H1 (cell line): Measurements from ENCODE around the gene MACIR. TPM values are rescaled to one million over a fixed set of nuclear protein-coding genes. Genes with fewer than 3 reads are reported as not detected.

Experiments used
- CTCF ChIA-PET: fragments of 300-600 bp; sonication (Branson Sonifier 250); formaldehyde crosslinking; loops from one replicate; lab custom pipeline; 2021; ENCODE audit not compliant: partially characterized antibody; lab: Charles Lee
- POLR2A ChIA-PET: fragments of 300-600 bp; sonication (Branson Sonifier 250); formaldehyde crosslinking; loops from one replicate; lab custom pipeline; 2021; ENCODE audit warnings: inconsistent platforms; ENCODE audit not compliant: partially characterized antibody; lab: Charles Lee
- DNase-seq, 2 experiments: peaks; one replicate each; pipeline versions ENCODE4 v3.0.0 to v3.0.0-alpha.2; 2010 to 2022; ENCODE audit warnings: low spot score in 2 of 2, low read depth in 1 of 2, mixed read lengths in 1 of 2
- FAIRE-seq: peaks from 2 replicates; lab custom pipeline; 2011; peaks lifted over from hg19 to GRCh38; lab: Jason Lieb, UNC
- H2AFZ ChIP-seq: 2 replicates; pipeline ENCODE4 v1.8.1; 2012; ENCODE audit warnings: low read length, inconsistent platforms
- H2AK5ac ChIP-seq: 2 replicates; pipeline ENCODE4 v1.6.1; 2013; ENCODE audit warnings: low read depth, low read length
- H2BK120ac ChIP-seq: replicated peaks from 2 replicates; pipeline ENCODE3; 2013; ENCODE audit warnings: low read depth, low read length, inconsistent platforms
- H2BK12ac ChIP-seq: 2 replicates; pipeline ENCODE4 v1.6.1; 2013; ENCODE audit warnings: low read depth, low read length
- H2BK15ac ChIP-seq: 2 replicates; pipeline ENCODE4 v1.6.1; 2013; ENCODE audit warnings: low read length
- H2BK20ac ChIP-seq: 2 replicates; pipeline ENCODE4 v1.6.1; 2013; ENCODE audit warnings: low read length
- H2BK5ac ChIP-seq: 2 replicates; pipeline ENCODE4 v1.6.1; 2013; ENCODE audit warnings: low read depth, low read length
- H3K14ac ChIP-seq: 2 replicates; pipeline ENCODE4 v1.6.1; 2013; ENCODE audit warnings: inconsistent platforms; ENCODE audit not compliant: insufficient read length
- H3K18ac ChIP-seq: 2 replicates; pipeline ENCODE4 v1.6.1; 2013; ENCODE audit warnings: low read length; ENCODE audit errors: extremely low read depth
- H3K23ac ChIP-seq: 2 replicates; pipeline ENCODE4 v1.6.1; 2013; ENCODE audit warnings: inconsistent platforms; ENCODE audit not compliant: insufficient read length
- H3K23me2 ChIP-seq: 2 replicates; pipeline ENCODE4 v1.6.1; 2013; ENCODE audit warnings: low read depth, low read length
- H3K27ac ChIP-seq: 2 replicates; pipeline ENCODE4 v1.6.1; 2011; ENCODE audit warnings: low read depth, low read length, inconsistent platforms
- H3K27me3 ChIP-seq, 4 experiments: replicated peaks in 1 of 4; 1 replicate in 1 of 4; 2 replicates in 3 of 4; pipeline versions ENCODE4 v1.6.1 to v1.8.1; 2011 to 2013; ENCODE audit warnings: low read length in 3 of 4, mild to moderate bottlenecking in 3 of 4, inconsistent platforms in 2 of 4, mixed read lengths in 2 of 4, moderate library complexity in 1 of 4; ENCODE audit not compliant: control insufficient read depth in 3 of 4, insufficient read depth in 3 of 4; ENCODE audit errors: extremely low read depth in 1 of 4
- H3K36me3 ChIP-seq, 4 experiments: 2 replicates each; pipeline versions ENCODE4 v1.6.1 to v1.8.1; 2011 to 2013; ENCODE audit warnings: mild to moderate bottlenecking in 4 of 4, low read length in 3 of 4, moderate library complexity in 2 of 4, control low read depth in 1 of 4, inconsistent platforms in 1 of 4; ENCODE audit not compliant: insufficient read depth in 4 of 4, control insufficient read depth in 2 of 4
- H3K4ac ChIP-seq: replicated peaks from 2 replicates; pipeline ENCODE3; 2013; ENCODE audit warnings: low read length, low read depth, mixed read lengths, inconsistent platforms; ENCODE audit not compliant: insufficient read length
- H3K4me1 ChIP-seq, 4 experiments: replicated peaks in 1 of 4; 1 replicate in 1 of 4; 2 replicates in 3 of 4; pipeline versions ENCODE4 v1.6.1 to v1.8.1; 2011 to 2013; ENCODE audit warnings: low read length in 3 of 4, inconsistent platforms in 2 of 4, mixed read lengths in 1 of 4; ENCODE audit not compliant: insufficient read depth in 4 of 4, control insufficient read depth in 3 of 4
- H3K4me2 ChIP-seq, 2 experiments: 2 replicates each; pipeline versions ENCODE4 v1.6.1 to v1.8.1; 2011 to 2013; ENCODE audit warnings: low read depth in 2 of 2, low read length in 2 of 2, control low read depth in 1 of 2, inconsistent platforms in 1 of 2, mild to moderate bottlenecking in 1 of 2; ENCODE audit not compliant: insufficient read depth in 1 of 2
- H3K4me3 ChIP-seq, 4 experiments: fragments of 200-600, 300-600 bp in 1 of 4; sonication (generic), shearing (Covaris generic), sonication (Bioruptor Twin) in 1 of 4; 2 replicates each; pipeline versions ENCODE4 v1.5.1 to v1.8.1; 2011 to 2016; ENCODE audit warnings: low read length in 4 of 4, low read depth in 3 of 4, control low read depth in 2 of 4, inconsistent platforms in 2 of 4, mild to moderate bottlenecking in 2 of 4, mixed read lengths in 1 of 4, moderate library complexity in 1 of 4; ENCODE audit not compliant: insufficient read depth in 2 of 4; ENCODE audit errors: extremely low read depth in 1 of 4
- H3K56ac ChIP-seq: replicated peaks from 2 replicates; pipeline ENCODE3; 2013; ENCODE audit warnings: low read depth, mild to moderate bottlenecking, mixed read lengths, low read length, inconsistent platforms; ENCODE audit not compliant: insufficient read length
- H3K79me1 ChIP-seq: 2 replicates; pipeline ENCODE4 v1.6.1; 2013; ENCODE audit warnings: low read depth, low read length, control low read depth
- H3K79me2 ChIP-seq, 2 experiments: 2 replicates each; pipeline versions ENCODE4 v1.6.1 to v1.8.1; 2012 to 2013; ENCODE audit warnings: low read length in 2 of 2, mild to moderate bottlenecking in 2 of 2, inconsistent platforms in 1 of 2; ENCODE audit not compliant: insufficient read depth in 2 of 2, control insufficient read depth in 1 of 2
- H3K9ac ChIP-seq, 4 experiments: replicated peaks in 1 of 4; 1 replicate in 1 of 4; 2 replicates in 3 of 4; pipeline versions ENCODE4 v1.6.1 to v1.8.1; 2011 to 2013; ENCODE audit warnings: low read depth in 3 of 4, low read length in 3 of 4, control low read depth in 2 of 4, mild to moderate bottlenecking in 2 of 4, moderate library complexity in 2 of 4, inconsistent platforms in 1 of 4; ENCODE audit errors: extremely low read depth in 1 of 4
- H3K9me3 ChIP-seq, 2 experiments: 2 replicates each; pipeline versions ENCODE4 v1.6.1 to v1.8.1; 2012 to 2013; ENCODE audit warnings: mild to moderate bottlenecking in 2 of 2, moderate library complexity in 2 of 2, control low read depth in 1 of 2, inconsistent platforms in 1 of 2, low read depth in 1 of 2, low read length in 1 of 2, mixed read lengths in 1 of 2; ENCODE audit not compliant: insufficient read depth in 2 of 2
- H4K20me1 ChIP-seq, 2 experiments: replicated peaks in 1 of 2; 2 replicates each; pipeline versions ENCODE3 to v1.8.1; 2011 to 2013; ENCODE audit warnings: inconsistent platforms in 2 of 2, low read length in 2 of 2, mild to moderate bottlenecking in 1 of 2; ENCODE audit not compliant: insufficient read depth in 2 of 2, control insufficient read depth in 1 of 2
- H4K5ac ChIP-seq: 2 replicates; pipeline ENCODE4 v1.6.1; 2013; ENCODE audit warnings: low read length, low read depth, mixed read lengths, inconsistent platforms; ENCODE audit not compliant: insufficient read length
- H4K8ac ChIP-seq: 2 replicates; pipeline ENCODE4 v1.8.0; 2013; ENCODE audit warnings: mild to moderate bottlenecking, moderate library complexity, low read length, inconsistent platforms; ENCODE audit not compliant: insufficient read depth; ENCODE audit errors: extremely low read depth
- H4K91ac ChIP-seq: replicated peaks from 2 replicates; pipeline ENCODE3; 2013; ENCODE audit warnings: low read length, mixed read lengths, inconsistent platforms; ENCODE audit not compliant: insufficient read length
- BACH1 ChIP-seq: IDR thresholded peaks from 2 replicates; pipeline ENCODE4 v1.6.1; 2012; ENCODE audit warnings: low read length, improper control_type of control experiment
- EZH2 ChIP-seq: fragments of 200-600 bp; sonication (generic); IDR thresholded peaks from 2 replicates; pipeline ENCODE4 v1.7.1; 2012; ENCODE audit warnings: low read depth, mild to moderate bottlenecking, moderate library complexity, low read length, inconsistent platforms; ENCODE audit not compliant: severe bottlenecking
- HDAC2 ChIP-seq, 2 experiments: fragments of 300-600 bp in 1 of 2; sonication (generic) in 1 of 2; IDR thresholded peaks; 2 replicates each; pipeline ENCODE4 v1.6.1; 2011 to 2012; ENCODE audit warnings: low read depth in 2 of 2, low read length in 2 of 2, mild to moderate bottlenecking in 2 of 2, moderate library complexity in 2 of 2, borderline replicate concordance in 1 of 2, inconsistent platforms in 1 of 2
- KDM1A ChIP-seq: fragments of 200-600, 300-600 bp; sonication (generic); IDR thresholded peaks from 2 replicates; pipeline ENCODE4 v1.7.1; 2016; ENCODE audit warnings: mild to moderate bottlenecking, low read length, borderline replicate concordance
- KDM4A ChIP-seq: IDR thresholded peaks from one replicate; pipeline ENCODE4 v1.7.1; 2012; ENCODE audit warnings: low read depth, mild to moderate bottlenecking, moderate library complexity, low read length, inconsistent platforms; ENCODE audit not compliant: severe bottlenecking
- NANOG ChIP-seq: IDR thresholded peaks from 2 replicates; pipeline ENCODE4 v1.6.1; 2011; ENCODE audit warnings: low read length, low read depth, mild to moderate bottlenecking, inconsistent platforms; ENCODE audit not compliant: insufficient read depth, poor library complexity, severe bottlenecking
- SAP30 ChIP-seq: fragments of 300-600 bp; sonication (generic); IDR thresholded peaks from 2 replicates; pipeline ENCODE4 v1.7.1; 2012; ENCODE audit warnings: low read length, moderate library complexity, mild to moderate bottlenecking, inconsistent platforms; ENCODE audit not compliant: insufficient read depth, insufficient replicate concordance
- TAF7 ChIP-seq: optimal IDR thresholded peaks from 2 replicates; pipeline ENCODE3; 2011; ENCODE audit warnings: low read depth, mild to moderate bottlenecking, inconsistent platforms, low read length, moderate library complexity, borderline replicate concordance
- TCF12 ChIP-seq: IDR thresholded peaks from 2 replicates; pipeline ENCODE4 v1.6.1; 2011; ENCODE audit warnings: low read depth, mild to moderate bottlenecking, low read length
- TEAD4 ChIP-seq: IDR thresholded peaks from 2 replicates; pipeline ENCODE4 v1.6.1; 2012; ENCODE audit warnings: low read depth, low read length, inconsistent platforms, mixed read lengths
- WGBS, 2 experiments: shearing (Covaris generic) in 1 of 2; methylation state at CpG; one replicate each; pipeline versions ENCODE4 v1.1.6 to v1.1.7; 2013 to 2015; ENCODE audit warnings: low lambda C conversion rate in 2 of 2, mixed read lengths in 2 of 2, inconsistent platforms in 1 of 2, low coverage in 1 of 2, missing lambda C conversion rate in 1 of 2; ENCODE audit not compliant: insufficient replicate concordance in 2 of 2, insufficient coverage in 1 of 2, insufficient read length in 1 of 2; ENCODE audit errors: extremely low coverage in 1 of 2, missing lambda C conversion rate in 1 of 2; 5-methylcytosine and 5-hydroxymethylcytosine counted together
- polyA plus RNA-seq, 7 experiments: library from polyadenylated mRNA; depleted of rRNA in 3 of 7; stranded (reverse) in 5 of 7; unstranded in 2 of 7; fragments of >200 nt in 5 of 7; fragments of 200-250 nt in 2 of 7; gene quantifications; 1 replicate in 5 of 7; 2 replicates in 1 of 7; 4 replicates in 1 of 7; pipeline versions ENCODE4 v1.2.1 to v1.2.3, GENCODE V29; 2011 to 2013; ENCODE audit warnings: missing spikeins in 2 of 7, mixed read lengths in 2 of 7
- total RNA-seq: library from RNA; stranded (reverse); fragmentation: NEBNext Ultra II Directional; extraction: Animal tissue kit (Norgen Biotek cat#: 25700); gene quantifications from 2 replicates; pipeline ENCODE4 v1.2.1, GENCODE V29; 2021
- TF ChIP-seq, protein P1 (sequence below), 3 experiments: IDR thresholded peaks; 1 replicate in 2 of 3; 2 replicates in 1 of 3; pipeline versions ENCODE4 v1.5.1 to v1.6.1; 2011; ENCODE audit warnings: low read length in 3 of 3, mild to moderate bottlenecking in 3 of 3, inconsistent platforms in 2 of 3, low read depth in 1 of 3, moderate library complexity in 1 of 3; ENCODE audit not compliant: insufficient read depth in 1 of 3; ENCODE audit errors: control extremely low read depth in 1 of 3

MACIR gene
- total and polyA plus RNA-seq, 2 of the 8 experiments (the other 6 are each of a cell fraction or from before 2014, with no cell fraction given): 8.0 to 19.2 TPM

DNA sequence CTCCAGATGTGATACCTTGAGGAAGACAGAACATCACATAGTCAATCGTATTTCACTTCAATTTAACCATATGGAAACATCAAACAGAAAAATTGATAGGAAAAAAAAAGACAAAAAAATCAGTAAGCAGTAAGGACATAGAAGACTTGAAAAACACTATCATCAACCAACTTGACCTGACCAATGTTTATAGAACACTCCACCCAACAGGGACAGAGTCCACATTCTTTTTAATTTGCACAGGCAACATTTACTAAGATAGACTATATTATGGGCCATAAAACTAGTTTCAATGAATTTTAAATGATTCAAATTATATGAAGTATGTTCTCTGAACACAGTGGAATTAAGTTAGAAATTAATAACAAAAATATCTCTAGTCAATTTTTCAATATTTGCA, 20.8 kb upstream of the MACIR start:
- ChIA-PET CTCF (interaction anchor here (0.7 kb wide), 1 partner anchor 736 kb away, joined by 3 read pairs; no protein-coding TSS in a partner anchor), POLR2A (no interaction called here)
- Histone ChIP-seq H3K9ac (no peak overlapping the region), H2AK5ac (no peak overlapping the region), H3K14ac (no peak overlapping the region), H2BK5ac (no peak overlapping the region), H4K20me1 (no peaks in the 10 kb centered on the region), H3K4me1 (no peaks in the 10 kb centered on the region), H3K27me3 (no peaks in the 10 kb centered on the region), H3K18ac (no peak overlapping the region), H2BK15ac (no peak overlapping the region), H3K9me3 (peaks cover 0 to 4% of the 10 kb centered on the region in 2 experiments; a peak in 1 of 4 replicates), H2BK20ac (no peak overlapping the region), H3K4me2 (no peak overlapping the region), H2BK12ac (no peak overlapping the region), H3K27ac (no peak overlapping the region), H3K23me2 (no peaks in the 10 kb centered on the region), H3K79me1 (no peaks in the 10 kb centered on the region), H3K56ac (no peak overlapping the region), H3K36me3 (no peaks in the 10 kb centered on the region), H2AFZ (no peak overlapping the region), H3K79me2 (no peaks in the 10 kb centered on the region), H4K5ac (no peak overlapping the region), H3K4ac (no peak overlapping the region), H4K91ac (no peak overlapping the region), H3K4me3 (no peak overlapping the region), H3K23ac (no peak overlapping the region), H4K8ac (no peak overlapping the region), H2BK120ac (no peak overlapping the region)
- 94% methylated on average over 1 of the region's 1 CpG; no CpG with 5 or more reads in 1 of the 2 experiments for WGBS, 2 experiments
- no peak for DNase-seq
- FAIRE-seq: no peak
- TF ChIP-seq SAP30 (no peak), KDM1A (no peak), TEAD4 (no peak), KDM4A (no peak), BACH1 (no peak), TAF7 (no peak), HDAC2 (IDR thresholded peaks at IDR 0.05; ENCODE audit: borderline replicate concordance in 1 of 2, low read depth in 2 of 2, low read length in 2 of 2) (no peak), TCF12 (no peak), NANOG (no peak), EZH2 (no peak)
- TF ChIP-seq, protein P1, sequence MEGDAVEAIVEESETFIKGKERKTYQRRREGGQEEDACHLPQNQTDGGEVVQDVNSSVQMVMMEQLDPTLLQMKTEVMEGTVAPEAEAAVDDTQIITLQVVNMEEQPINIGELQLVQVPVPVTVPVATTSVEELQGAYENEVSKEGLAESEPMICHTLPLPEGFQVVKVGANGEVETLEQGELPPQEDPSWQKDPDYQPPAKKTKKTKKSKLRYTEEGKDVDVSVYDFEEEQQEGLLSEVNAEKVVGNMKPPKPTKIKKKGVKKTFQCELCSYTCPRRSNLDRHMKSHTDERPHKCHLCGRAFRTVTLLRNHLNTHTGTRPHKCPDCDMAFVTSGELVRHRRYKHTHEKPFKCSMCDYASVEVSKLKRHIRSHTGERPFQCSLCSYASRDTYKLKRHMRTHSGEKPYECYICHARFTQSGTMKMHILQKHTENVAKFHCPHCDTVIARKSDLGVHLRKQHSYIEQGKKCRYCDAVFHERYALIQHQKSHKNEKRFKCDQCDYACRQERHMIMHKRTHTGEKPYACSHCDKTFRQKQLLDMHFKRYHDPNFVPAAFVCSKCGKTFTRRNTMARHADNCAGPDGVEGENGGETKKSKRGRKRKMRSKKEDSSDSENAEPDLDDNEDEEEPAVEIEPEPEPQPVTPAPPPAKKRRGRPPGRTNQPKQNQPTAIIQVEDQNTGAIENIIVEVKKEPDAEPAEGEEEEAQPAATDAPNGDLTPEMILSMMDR (IDR thresholded peaks at IDR 0.05; ENCODE audit: control extremely low read depth in 1 of 3, insufficient read depth in 1 of 3, low read depth in 1 of 3, low read length in 3 of 3): no peak
